HL-60 (cell line): Measurements from ENCODE around the gene SCYGR7.

Experiments
- CTCF ChIP-seq: IDR thresholded peaks from one replicate; pipeline ENCODE4 v1.5.1; 2011; ENCODE audit warnings: low read length, control low read depth, inconsistent platforms; ENCODE audit not compliant: insufficient read depth
- GABPA ChIP-seq: IDR thresholded peaks from 2 replicates; pipeline ENCODE4 v1.6.1; 2012; ENCODE audit warnings: low read depth
- POLR2AphosphoS5 ChIP-seq: IDR thresholded peaks from 2 replicates; pipeline ENCODE4 v1.6.1; 2012; ENCODE audit warnings: low read depth
- REST ChIP-seq: IDR thresholded peaks from 2 replicates; pipeline ENCODE4 v1.6.1; 2012; ENCODE audit warnings: low read depth; ENCODE audit not compliant: insufficient replicate concordance
- SPI1 ChIP-seq: IDR thresholded peaks from 2 replicates; pipeline ENCODE4 v1.6.1; 2012; ENCODE audit warnings: low read depth, mild to moderate bottlenecking, borderline replicate concordance

GRCh38 chr2:227713291-227713690 is 14.8 kb upstream of the SCYGR7 start:
- TF ChIP-seq CTCF (no peak), REST (no peak), GABPA (no peak), POLR2AphosphoS5 (no peak), SPI1 (no peak)
